GM12878 (cell line): ENCODE data around the gene MAP3K10. TPM values are rescaled to one million over a fixed set of nuclear protein-coding genes. Genes with fewer than 3 reads are reported as not detected.

ENCODE experiments used
- ATAC-seq: fragments of 200-7000 bp; cut with Tn5 transposase; 3 replicates; pipeline ENCODE4 v1.9.1; 2020; ENCODE audit warnings: mild to moderate bottlenecking, moderate library complexity
- BruUV-seq: library from RNA; stranded (reverse); fragments of 400-500 nt; replicated peaks from 2 replicates; lab custom pipeline; 2021; lab: Mats Ljungman, UMichigan
- CTCF ChIA-PET: fragments of 300-600 bp; sonication (Branson Sonifier 250); formaldehyde crosslinking; extraction: SDS; loops from one replicate; lab custom pipeline; 2021; ENCODE audit warnings: inconsistent platforms; lab: Yijun Ruan, JAX
- POLR2A ChIA-PET: fragments of 350-600 bp; formaldehyde crosslinking; extraction: SDS; loops from one replicate; lab custom pipeline; 2021; ENCODE audit warnings: inconsistent platforms; lab: Charles Lee
- RAD21 ChIA-PET: fragments of 300-600 bp; sonication (Branson Sonifier 250); formaldehyde crosslinking; loops from one replicate; lab custom pipeline; 2023; ENCODE audit warnings: antibody characterized with exemption; ENCODE audit not compliant: unreplicated experiment; lab: Charles Lee
- SMC1A ChIA-PET: fragments of 300-600 bp; sonication (Branson Sonifier 250); formaldehyde crosslinking; loops from one replicate; lab custom pipeline; 2023; ENCODE audit not compliant: unreplicated experiment, uncharacterized antibody; lab: Charles Lee
- DNase-seq: peaks from one replicate; pipeline ENCODE4 v3.0.0-alpha.2; 2011; ENCODE audit warnings: low read depth, low spot score
- FAIRE-seq: peaks from 3 replicates; lab custom pipeline; 2011; peaks lifted over from hg19 to GRCh38; lab: Jason Lieb, UNC
- H2AFZ ChIP-seq: 2 replicates; pipeline ENCODE4 v1.6.0; 2011; ENCODE audit warnings: low read depth, low read length, control low read depth; ENCODE audit not compliant: control insufficient read depth
- H3K27ac ChIP-seq: 2 replicates; pipeline ENCODE4 v1.5.1; 2011; ENCODE audit warnings: control low read depth; ENCODE audit not compliant: control insufficient read depth, insufficient read depth
- H3K27me3 ChIP-seq, 2 experiments: replicated peaks in 1 of 2; 2 replicates each; pipeline versions ENCODE4 v1.6.0 to v1.6.1; 2011; ENCODE audit warnings: low read length in 1 of 2; ENCODE audit not compliant: control insufficient read depth in 2 of 2, insufficient read depth in 2 of 2
- H3K36me3 ChIP-seq, 2 experiments: 2 replicates each; pipeline ENCODE4 v1.5.1; 2011; ENCODE audit warnings: low read length in 1 of 2; ENCODE audit not compliant: control insufficient read depth in 2 of 2, insufficient read depth in 2 of 2
- H3K4me1 ChIP-seq: 2 replicates; pipeline ENCODE4 v1.6.1; 2011; ENCODE audit warnings: mild to moderate bottlenecking, low read length, moderate library complexity, mixed read lengths; ENCODE audit not compliant: control insufficient read depth, insufficient read depth
- H3K4me2 ChIP-seq: 2 replicates; pipeline ENCODE4 v1.6.0; 2011; ENCODE audit warnings: control low read depth; ENCODE audit not compliant: control insufficient read depth, insufficient read depth
- H3K4me3 ChIP-seq: fragments of 200-600 bp; sonication (generic); 2 replicates; pipeline ENCODE4 v1.5.1; 2016
- H3K79me2 ChIP-seq: 2 replicates; pipeline ENCODE4 v1.6.0; 2011; ENCODE audit warnings: low read length; ENCODE audit not compliant: control insufficient read depth, insufficient read depth
- H3K9ac ChIP-seq: 2 replicates; pipeline ENCODE4 v1.8.0; 2011; ENCODE audit warnings: low read length, control low read depth, mixed read lengths; ENCODE audit not compliant: control insufficient read depth, insufficient read depth
- H3K9me3 ChIP-seq: replicated peaks from 3 replicates; pipeline ENCODE4 v1.5.1; 2011; ENCODE audit warnings: mild to moderate bottlenecking, low read length; ENCODE audit not compliant: control insufficient read depth, insufficient read depth
- H4K20me1 ChIP-seq: 2 replicates; pipeline ENCODE4 v1.6.0; 2011; ENCODE audit not compliant: control insufficient read depth, insufficient read depth
- KAT2A ChIP-seq: conservative IDR thresholded peaks from 2 replicates; pipeline ENCODE4 v1.6.1; 2011; ENCODE audit warnings: low read depth, low read length; ENCODE audit not compliant: control insufficient read depth
- NBN ChIP-seq: fragments of 450-650 bp; IDR thresholded peaks from 2 replicates; pipeline ENCODE4 v1.6.1; 2016
- POLR2A ChIP-seq: IDR thresholded peaks from 2 replicates; pipeline ENCODE4 v1.6.1; 2011; ENCODE audit warnings: low read depth, mild to moderate bottlenecking, low read length
- POLR2AphosphoS2 ChIP-seq: IDR thresholded peaks from 2 replicates; pipeline ENCODE4 v1.6.1; 2011; ENCODE audit warnings: low read depth, mild to moderate bottlenecking, low read length, improper control_type of control experiment, moderate library complexity
- SREBF2 ChIP-seq: IDR thresholded peaks from 2 replicates; pipeline ENCODE4 v1.6.1; 2012; ENCODE audit warnings: mild to moderate bottlenecking, low read length
- TCF3 ChIP-seq: IDR thresholded peaks from 2 replicates; pipeline ENCODE4 v1.6.1; 2012; ENCODE audit warnings: low read depth, mild to moderate bottlenecking, low read length, borderline replicate concordance; ENCODE audit not compliant: insufficient read depth
- YBX1 ChIP-seq: fragments of 450-650 bp; IDR thresholded peaks from 2 replicates; pipeline ENCODE4 v1.6.1; 2016; ENCODE audit warnings: antibody characterized with exemption
- WGBS: methylation state at CpG from one replicate; pipeline ENCODE4 v1.1.6; 2016; ENCODE audit warnings: low lambda C conversion rate; ENCODE audit not compliant: insufficient replicate concordance, insufficient coverage; ENCODE audit errors: missing lambda C conversion rate; 5-methylcytosine and 5-hydroxymethylcytosine counted together
- in situ Hi-C: fragments of 300-500 bp; cut with MboI; formaldehyde crosslinking; loops from 9 replicates; pipeline ENCODE4 v1.14.3; 2018; ENCODE audit warnings: mixed read lengths
- intact Hi-C: fragments of 100-400 bp; cut with micrococcal nuclease; formaldehyde crosslinking; loops from one replicate; pipeline ENCODE4 v1.14.2; 2022; ENCODE audit not compliant: unreplicated experiment
- polyA plus RNA-seq, 11 experiments: library from polyadenylated mRNA; depleted of rRNA in 4 of 11; unstranded in 6 of 11; stranded (reverse) in 5 of 11; fragments of >200 nt; fragmentation: Nextera tagmentation in 4 of 11; fragmentation: Illumina TruSeq in 1 of 11; extraction: Ambion mirVana in 4 of 11; extraction: Trizol in 1 of 11; gene quantifications; 1 replicate in 1 of 11; 2 replicates in 10 of 11; pipeline versions ENCODE4 v1.2.1 to v1.2.3, GENCODE V29; 2011 to 2016; ENCODE audit warnings: inconsistent platforms in 2 of 11, missing spikeins in 2 of 11, low read depth in 1 of 11
- total RNA-seq, 4 experiments: library from RNA; depleted of rRNA in 3 of 4; stranded (reverse); fragments of >200 nt in 3 of 4; fragmentation: Illumina TruSeq in 1 of 4; extraction: Trizol in 1 of 4; gene quantifications; 2 replicates each; pipeline versions ENCODE4 v1.2.1 to v1.2.3, GENCODE V29; 2013 to 2021
- TF ChIP-seq, protein P1 (sequence below): fragments of 450-650 bp; IDR thresholded peaks from 2 replicates; pipeline ENCODE4 v1.6.1; 2017; ENCODE audit warnings: borderline replicate concordance

Gene MAP3K10
- total and polyA plus RNA-seq, 10 of the 15 experiments (the other 5 are each of a cell fraction or from before 2014, with no cell fraction given), result 0.11 to 16.6 (median 2.6) TPM

DNA sequence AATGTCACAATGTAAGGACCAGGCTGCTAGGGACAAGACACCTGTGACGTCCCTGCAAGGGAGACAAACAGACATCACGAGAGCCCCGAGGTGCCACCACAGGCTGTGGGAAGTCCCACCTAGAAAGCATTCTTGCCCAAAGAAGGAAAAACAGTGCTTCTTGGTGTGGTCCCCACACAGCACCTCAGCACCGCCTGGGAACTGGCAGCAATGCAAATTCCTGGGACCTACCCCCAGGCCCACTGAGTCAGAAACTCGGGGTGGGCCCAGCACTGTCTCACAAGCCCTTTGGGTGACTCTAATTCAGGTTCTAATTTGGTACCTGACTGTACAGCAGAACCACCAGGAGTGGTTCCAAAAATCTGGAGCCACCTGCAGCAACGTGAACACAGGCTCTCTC is 49.1 kb downstream of the MAP3K10 start:
- no peaks in the 10 kb centered on the region for H3K4me1 ChIP-seq
- ATAC-seq (no peak), DNase-seq (no peak), FAIRE-seq (no peak)
- no peaks in the 10 kb centered on the region for H3K9me3 ChIP-seq
- no peak for TF ChIP-seq POLR2A
- no peak for TF ChIP-seq YBX1
- no peak for TF ChIP-seq NBN
- TF ChIP-seq, protein P1, sequence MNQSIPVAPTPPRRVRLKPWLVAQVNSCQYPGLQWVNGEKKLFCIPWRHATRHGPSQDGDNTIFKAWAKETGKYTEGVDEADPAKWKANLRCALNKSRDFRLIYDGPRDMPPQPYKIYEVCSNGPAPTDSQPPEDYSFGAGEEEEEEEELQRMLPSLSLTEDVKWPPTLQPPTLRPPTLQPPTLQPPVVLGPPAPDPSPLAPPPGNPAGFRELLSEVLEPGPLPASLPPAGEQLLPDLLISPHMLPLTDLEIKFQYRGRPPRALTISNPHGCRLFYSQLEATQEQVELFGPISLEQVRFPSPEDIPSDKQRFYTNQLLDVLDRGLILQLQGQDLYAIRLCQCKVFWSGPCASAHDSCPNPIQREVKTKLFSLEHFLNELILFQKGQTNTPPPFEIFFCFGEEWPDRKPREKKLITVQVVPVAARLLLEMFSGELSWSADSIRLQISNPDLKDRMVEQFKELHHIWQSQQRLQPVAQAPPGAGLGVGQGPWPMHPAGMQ, result no peak
- TF ChIP-seq KAT2A, result no peak
- no peak for TF ChIP-seq SREBF2
- TF ChIP-seq POLR2AphosphoS2, result no peak
- no peak for TF ChIP-seq TCF3
- POLR2A ChIA-PET, result no interaction called here
- CTCF ChIA-PET, result no interaction called here
- no peaks in the 10 kb centered on the region for H3K27me3 ChIP-seq
- WGBS, result 60% methylated on average over 6 of the region's 6 CpGs
- no peaks in the 10 kb centered on the region for H3K79me2 ChIP-seq
- RAD21 ChIA-PET, result no interaction called here
- BruUV-seq, result no TSS peak
- peaks cover 25 to 41% of the 10 kb centered on the region in 2 experiments; a peak in 3 of 4 replicates for H3K36me3 ChIP-seq
- intact Hi-C loops, result no loop called here
- no peak overlapping the region for H3K9ac ChIP-seq
- no peaks in the 10 kb centered on the region for H4K20me1 ChIP-seq
- SMC1A ChIA-PET, result no interaction called here
- no peak overlapping the region for H3K4me3 ChIP-seq
- in situ Hi-C loops, result no loop called here
- H3K27ac ChIP-seq, result no peak overlapping the region
- H2AFZ ChIP-seq, result no peak overlapping the region
- no peak overlapping the region for H3K4me2 ChIP-seq
